H9 (cell line): ENCODE results near the gene B4GALT1. TPM values are rescaled to one million over a fixed set of nuclear protein-coding genes. Genes with fewer than 3 reads are reported as not detected.

Experiments used
- DNase-seq: peaks from one replicate; pipeline ENCODE4 v3.0.0-alpha.2; 2017
- H2AFZ ChIP-seq: one replicate; pipeline ENCODE4 v1.6.1; 2013; ENCODE audit warnings: mild to moderate bottlenecking, low read length, control low read depth, moderate library complexity
- H2AK5ac ChIP-seq: 2 replicates; pipeline ENCODE4 v1.6.1; 2013; ENCODE audit warnings: low read length, control low read depth, mixed read lengths; ENCODE audit not compliant: insufficient read length
- H2BK120ac ChIP-seq: one replicate; pipeline ENCODE4 v1.6.1; 2013; ENCODE audit warnings: low read depth, mild to moderate bottlenecking, low read length, control low read depth, inconsistent platforms; ENCODE audit not compliant: poor library complexity, severe bottlenecking
- H2BK12ac ChIP-seq: 2 replicates; pipeline ENCODE4 v1.6.1; 2013; ENCODE audit warnings: low read length, control low read depth, mixed read lengths, low read depth; ENCODE audit not compliant: insufficient read length
- H2BK15ac ChIP-seq: 2 replicates; pipeline ENCODE4 v1.6.1; 2013; ENCODE audit warnings: low read depth, low read length, control low read depth
- H2BK20ac ChIP-seq: one replicate; pipeline ENCODE4 v1.6.1; 2013; ENCODE audit warnings: low read depth, mild to moderate bottlenecking, low read length, control low read depth, inconsistent platforms; ENCODE audit not compliant: poor library complexity, severe bottlenecking
- H2BK5ac ChIP-seq: 2 replicates; pipeline ENCODE4 v1.6.1; 2013; ENCODE audit warnings: low read length, control low read depth, mixed read lengths; ENCODE audit not compliant: insufficient read length
- H3K14ac ChIP-seq: 2 replicates; pipeline ENCODE4 v1.6.1; 2013; ENCODE audit warnings: low read length, control low read depth; ENCODE audit not compliant: insufficient read depth
- H3K18ac ChIP-seq: 2 replicates; pipeline ENCODE4 v1.6.1; 2013; ENCODE audit warnings: low read depth, mild to moderate bottlenecking, mixed read lengths, low read length, control low read depth; ENCODE audit not compliant: insufficient read length
- H3K23ac ChIP-seq: 2 replicates; pipeline ENCODE4 v1.6.1; 2013; ENCODE audit warnings: low read length, control low read depth, mixed read lengths, low read depth; ENCODE audit not compliant: insufficient read length
- H3K23me2 ChIP-seq: 2 replicates; pipeline ENCODE4 v1.6.1; 2013; ENCODE audit warnings: low read depth, mild to moderate bottlenecking, mixed read lengths, low read length, control low read depth; ENCODE audit not compliant: insufficient read length, poor library complexity, severe bottlenecking
- H3K27ac ChIP-seq: 2 replicates; pipeline ENCODE4 v1.5.1; 2013; ENCODE audit warnings: low read length, control low read depth, mixed read lengths, low read depth; ENCODE audit not compliant: insufficient read length
- H3K27me3 ChIP-seq: 2 replicates; pipeline ENCODE4 v1.6.1; 2013; ENCODE audit warnings: low read length, control low read depth, inconsistent platforms; ENCODE audit not compliant: insufficient read depth
- H3K4ac ChIP-seq: 2 replicates; pipeline ENCODE4 v1.6.1; 2013; ENCODE audit warnings: low read depth, mild to moderate bottlenecking, control low read depth, inconsistent platforms, low read length, moderate library complexity
- H3K4me1 ChIP-seq: 2 replicates; pipeline ENCODE4 v1.6.1; 2013; ENCODE audit warnings: low read length, control low read depth, inconsistent platforms; ENCODE audit not compliant: insufficient read depth
- H3K4me2 ChIP-seq: 2 replicates; pipeline ENCODE4 v1.6.1; 2013; ENCODE audit warnings: low read length, control low read depth, mixed read lengths; ENCODE audit not compliant: insufficient read length, insufficient read depth
- H3K56ac ChIP-seq: 2 replicates; pipeline ENCODE4 v1.6.1; 2013; ENCODE audit warnings: low read depth, mild to moderate bottlenecking, mixed read lengths, low read length, control low read depth; ENCODE audit not compliant: insufficient read length
- H3K79me1 ChIP-seq: 2 replicates; pipeline ENCODE4 v1.6.1; 2013; ENCODE audit warnings: low read depth, mild to moderate bottlenecking, moderate library complexity, low read length, control low read depth, inconsistent platforms; ENCODE audit not compliant: insufficient read depth, poor library complexity, severe bottlenecking
- H3K79me2 ChIP-seq: 2 replicates; pipeline ENCODE4 v1.6.1; 2013; ENCODE audit warnings: low read length, control low read depth, inconsistent platforms; ENCODE audit not compliant: insufficient read depth
- H3K9ac ChIP-seq: 2 replicates; pipeline ENCODE4 v1.6.1; 2013; ENCODE audit warnings: low read length, control low read depth, mixed read lengths; ENCODE audit not compliant: insufficient read length; ENCODE audit errors: extremely low read depth
- H3K9me3 ChIP-seq: one replicate; pipeline ENCODE4 v1.6.1; 2013; ENCODE audit warnings: low read depth, low read length, inconsistent platforms; ENCODE audit not compliant: control insufficient read depth
- H3T11ph ChIP-seq: one replicate; pipeline ENCODE4 v1.6.1; 2013; ENCODE audit warnings: mild to moderate bottlenecking, low read length, control low read depth, inconsistent platforms
- H4K20me1 ChIP-seq: one replicate; pipeline ENCODE4 v1.6.1; 2013; ENCODE audit not compliant: control insufficient read depth, insufficient read length, insufficient read depth
- H4K5ac ChIP-seq: 2 replicates; pipeline ENCODE4 v1.6.1; 2013; ENCODE audit warnings: low read depth, mild to moderate bottlenecking, mixed read lengths, low read length, control low read depth; ENCODE audit not compliant: insufficient read length
- H4K8ac ChIP-seq: replicated peaks from 2 replicates; pipeline ENCODE4 v1.6.1; 2013; ENCODE audit warnings: low read length, control low read depth, mixed read lengths, low read depth; ENCODE audit not compliant: insufficient read length
- H4K91ac ChIP-seq: 2 replicates; pipeline ENCODE4 v1.6.1; 2013; ENCODE audit warnings: low read depth, mild to moderate bottlenecking, moderate library complexity, mixed read lengths, low read length, control low read depth; ENCODE audit not compliant: insufficient read length
- H3K27ac Mint-ChIP-seq, 3 experiments: 2 replicates in 2 of 3; 3 replicates in 1 of 3; pipeline ENCODE4 v1.8.0; 2020 to 2021; ENCODE audit warnings: mixed read lengths in 3 of 3, mild to moderate bottlenecking in 1 of 3, moderate library complexity in 1 of 3
- H3K27me3 Mint-ChIP-seq: 2 replicates; pipeline ENCODE4 v1.8.0; 2021; ENCODE audit warnings: low read depth, mild to moderate bottlenecking, moderate library complexity, mixed read lengths
- H3K36me3 Mint-ChIP-seq, 3 experiments: 2 replicates in 2 of 3; 3 replicates in 1 of 3; pipeline ENCODE4 v1.8.0; 2020 to 2021; ENCODE audit warnings: low read depth in 3 of 3, mixed read lengths in 3 of 3; ENCODE audit not compliant: insufficient read depth in 1 of 3
- H3K4me1 Mint-ChIP-seq, 2 experiments: 2 replicates each; pipeline ENCODE4 v1.8.0; 2020; ENCODE audit warnings: mixed read lengths in 2 of 2
- H3K4me3 Mint-ChIP-seq, 2 experiments: 2 replicates in 1 of 2; 3 replicates in 1 of 2; pipeline ENCODE4 v1.8.0; 2020 to 2021; ENCODE audit warnings: mild to moderate bottlenecking in 2 of 2, mixed read lengths in 2 of 2, moderate library complexity in 1 of 2
- H3K9me3 Mint-ChIP-seq, 2 experiments: 2 replicates in 1 of 2; 3 replicates in 1 of 2; pipeline ENCODE4 v1.8.0; 2020; ENCODE audit warnings: mild to moderate bottlenecking in 2 of 2, mixed read lengths in 2 of 2, moderate library complexity in 1 of 2
- WGBS: extraction: QIAGEN DNeasy Blood & Tissue Kit; methylation state at CpG from one replicate; pipeline ENCODE4 v1.1.7; 2013; ENCODE audit warnings: missing lambda C conversion rate, low lambda C conversion rate, mixed read lengths; ENCODE audit not compliant: insufficient read length; ENCODE audit errors: extremely low coverage; 5-methylcytosine and 5-hydroxymethylcytosine counted together
- total RNA-seq: library from RNA; stranded (reverse); gene quantifications from 2 replicates; pipeline ENCODE4 v1.2.1, GENCODE V29; 2021
- TF ChIP-seq, protein P1 (sequence below): fragments of 200-600 bp; sonication (generic); conservative IDR thresholded peaks from 3 replicates; pipeline ENCODE4 v1.8.0; 2021; ENCODE audit warnings: antibody characterized with exemption, mild to moderate bottlenecking

The B4GALT1 gene
- total RNA-seq, 1 experiment from 2014 or later = 15.3 TPM

DNA sequence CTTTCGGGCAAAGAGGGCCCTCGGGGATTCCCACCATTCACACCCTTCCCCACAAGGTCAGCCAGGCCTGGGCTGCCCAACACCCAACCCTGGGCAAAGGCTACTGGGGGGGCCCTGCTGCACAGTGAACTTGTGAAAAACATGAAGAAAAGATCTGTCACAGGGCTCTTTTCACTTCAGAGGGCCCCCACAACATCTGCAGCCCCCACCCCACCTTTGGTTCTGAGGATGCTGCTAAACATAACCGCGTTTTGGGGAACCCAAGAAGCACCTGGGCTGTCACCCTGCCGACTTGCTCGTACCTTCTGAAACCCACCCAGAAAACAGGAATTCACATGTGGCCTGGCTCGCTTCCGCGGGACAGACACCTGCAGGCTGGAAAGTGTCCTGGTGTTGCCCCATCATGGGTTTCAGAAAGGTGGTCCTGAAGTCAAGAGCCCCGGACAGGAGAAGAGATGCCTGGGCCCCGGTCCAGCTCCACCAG lies 29.3 kb downstream of the B4GALT1 start:
- Histone ChIP-seq H2BK12ac (no peak overlapping the region), H3K18ac (no peak overlapping the region), H2AFZ (no peak overlapping the region), H3K27ac (no peak overlapping the region), H4K91ac (no peak overlapping the region), H3K23ac (no peak overlapping the region), H3K4ac (no peak overlapping the region), H3K79me2 (no peaks in the 10 kb centered on the region), H4K20me1 (no peaks in the 10 kb centered on the region), H2BK20ac (no peak overlapping the region), H3K56ac (no peak overlapping the region), H3K9ac (no peak overlapping the region), H3K4me2 (no peak overlapping the region), H3K4me1 (no peaks in the 10 kb centered on the region), H2AK5ac (no peak overlapping the region), H4K8ac (no peak overlapping the region), H3K9me3 (no peaks in the 10 kb centered on the region), H3K14ac (no peak overlapping the region), H2BK5ac (no peak overlapping the region), H3K27me3 (no peaks in the 10 kb centered on the region), H2BK15ac (no peak overlapping the region), H4K5ac (no peak overlapping the region), H3K23me2 (no peaks in the 10 kb centered on the region), H3T11ph (no peak overlapping the region), H3K79me1 (peaks cover 4% of the 10 kb centered on the region), H2BK120ac (no peak overlapping the region)
- Mint-ChIP-seq H3K4me3 (no peak overlapping the region), H3K27me3 (no peaks in the 10 kb centered on the region), H3K4me1 (peaks cover 13 to 14% of the 10 kb centered on the region in 2 experiments), H3K9me3 (no peaks in the 10 kb centered on the region; a peak in 1 of 5 replicates), H3K36me3 (no peaks in the 10 kb centered on the region), H3K27ac (no peak overlapping the region)
- TF ChIP-seq, protein P1, sequence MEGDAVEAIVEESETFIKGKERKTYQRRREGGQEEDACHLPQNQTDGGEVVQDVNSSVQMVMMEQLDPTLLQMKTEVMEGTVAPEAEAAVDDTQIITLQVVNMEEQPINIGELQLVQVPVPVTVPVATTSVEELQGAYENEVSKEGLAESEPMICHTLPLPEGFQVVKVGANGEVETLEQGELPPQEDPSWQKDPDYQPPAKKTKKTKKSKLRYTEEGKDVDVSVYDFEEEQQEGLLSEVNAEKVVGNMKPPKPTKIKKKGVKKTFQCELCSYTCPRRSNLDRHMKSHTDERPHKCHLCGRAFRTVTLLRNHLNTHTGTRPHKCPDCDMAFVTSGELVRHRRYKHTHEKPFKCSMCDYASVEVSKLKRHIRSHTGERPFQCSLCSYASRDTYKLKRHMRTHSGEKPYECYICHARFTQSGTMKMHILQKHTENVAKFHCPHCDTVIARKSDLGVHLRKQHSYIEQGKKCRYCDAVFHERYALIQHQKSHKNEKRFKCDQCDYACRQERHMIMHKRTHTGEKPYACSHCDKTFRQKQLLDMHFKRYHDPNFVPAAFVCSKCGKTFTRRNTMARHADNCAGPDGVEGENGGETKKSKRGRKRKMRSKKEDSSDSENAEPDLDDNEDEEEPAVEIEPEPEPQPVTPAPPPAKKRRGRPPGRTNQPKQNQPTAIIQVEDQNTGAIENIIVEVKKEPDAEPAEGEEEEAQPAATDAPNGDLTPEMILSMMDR = no peak
- WGBS = no CpG with 5 or more reads among the region's 11 CpGs
- no peak for DNase-seq
